GM12878 (cell line): Measurements from ENCODE around the gene SLC44A3.

Experiments
- BACH1 ChIP-seq: fragments of 450-650 bp; IDR thresholded peaks from 2 replicates; pipeline ENCODE4 v1.6.1; 2017; ENCODE audit warnings: mild to moderate bottlenecking, borderline replicate concordance
- BHLHE40 ChIP-seq, 2 experiments: fragments of 450-650 bp in 1 of 2; IDR thresholded peaks; 2 replicates each; pipeline ENCODE4 v1.6.1; 2011 to 2017; ENCODE audit warnings: low read depth in 2 of 2, borderline replicate concordance in 1 of 2, improper control_type of control experiment in 1 of 2, low read length in 1 of 2, mild to moderate bottlenecking in 1 of 2
- BRCA1 ChIP-seq: IDR thresholded peaks from 2 replicates; pipeline ENCODE4 v1.6.1; 2011; ENCODE audit warnings: low read depth, low read length, improper control_type of control experiment
- CBFB ChIP-seq: IDR thresholded peaks from 2 replicates; pipeline ENCODE4 v1.6.1; 2016; ENCODE audit warnings: antibody characterized with exemption, low read depth
- CHD4 ChIP-seq: fragments of 200-600 bp; sonication (generic); IDR thresholded peaks from 2 replicates; pipeline ENCODE4 v1.6.1; 2016; ENCODE audit warnings: mild to moderate bottlenecking
- ETV6 ChIP-seq, 2 experiments: fragments of 450-650 bp in 1 of 2; IDR thresholded peaks in 1 of 2; conservative IDR thresholded peaks in 1 of 2; 2 replicates each; pipeline ENCODE4 v1.6.1; 2014; ENCODE audit warnings: antibody characterized with exemption in 1 of 2, borderline replicate concordance in 1 of 2, low read depth in 1 of 2, mild to moderate bottlenecking in 1 of 2, moderate library complexity in 1 of 2
- HCFC1 ChIP-seq: fragments of 150-350 bp; IDR thresholded peaks from 2 replicates; pipeline ENCODE4 v1.6.1; 2014; ENCODE audit warnings: low read length
- MTA2 ChIP-seq: fragments of 450-650 bp; IDR thresholded peaks from 2 replicates; pipeline ENCODE4 v1.6.1; 2016; ENCODE audit warnings: low read depth, mild to moderate bottlenecking, moderate library complexity
- SRF ChIP-seq, 2 experiments: IDR thresholded peaks; 2 replicates each; pipeline ENCODE4 v1.6.1; 2011; ENCODE audit warnings: low read depth in 2 of 2, low read length in 2 of 2, mild to moderate bottlenecking in 1 of 2, moderate library complexity in 1 of 2
- USF2 ChIP-seq: IDR thresholded peaks from 2 replicates; pipeline ENCODE4 v1.6.1; 2011; ENCODE audit warnings: low read depth, low read length, improper control_type of control experiment, borderline replicate concordance
- TF ChIP-seq, protein P1 (sequence below): IDR thresholded peaks from 2 replicates; pipeline ENCODE4 v1.6.1; 2012; ENCODE audit warnings: mild to moderate bottlenecking, low read depth, low read length
- TF ChIP-seq, protein P2 (sequence below): fragments of 450-650 bp; IDR thresholded peaks from 2 replicates; pipeline ENCODE4 v1.6.1; 2017; ENCODE audit warnings: mild to moderate bottlenecking, low read depth, inconsistent platforms; ENCODE audit not compliant: poor library complexity, severe bottlenecking

DNA sequence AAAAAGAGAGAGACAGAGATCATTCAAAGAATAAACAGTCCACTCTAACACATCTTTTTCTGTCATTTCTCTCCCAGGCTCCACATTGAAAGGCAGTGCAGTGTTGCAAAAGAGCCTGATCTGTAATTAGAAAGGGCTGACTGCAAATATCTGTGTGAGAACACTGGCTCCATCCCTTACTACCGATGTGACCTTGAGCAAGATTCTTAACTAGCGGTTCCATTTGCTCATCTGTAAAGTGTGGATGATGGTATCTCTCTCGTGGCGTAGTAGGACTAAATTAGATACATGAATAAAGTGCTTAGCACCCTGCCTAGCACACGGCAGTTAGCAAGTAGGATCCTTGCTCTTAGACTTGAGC lies 26.9 kb upstream of the SLC44A3 start:
- TF ChIP-seq BRCA1 (no peak), HCFC1 (no peak), CHD4 (no peak), SRF (IDR thresholded peaks at IDR 0.05; ENCODE audit: low read depth in 2 of 2, low read length in 2 of 2) (no peak), USF2 (no peak), BHLHE40 (IDR thresholded peaks at IDR 0.05; ENCODE audit: borderline replicate concordance in 1 of 2, low read depth in 2 of 2, low read length in 1 of 2) (no peak), MTA2 (no peak), ETV6 (conservative IDR thresholded peaks at IDR 0.05 in 1 of 2, IDR thresholded peaks at IDR 0.05 in 1 of 2; ENCODE audit: borderline replicate concordance in 1 of 2, low read depth in 1 of 2) (no peak), BACH1 (no peak), CBFB (no peak)
- TF ChIP-seq, protein P1, sequence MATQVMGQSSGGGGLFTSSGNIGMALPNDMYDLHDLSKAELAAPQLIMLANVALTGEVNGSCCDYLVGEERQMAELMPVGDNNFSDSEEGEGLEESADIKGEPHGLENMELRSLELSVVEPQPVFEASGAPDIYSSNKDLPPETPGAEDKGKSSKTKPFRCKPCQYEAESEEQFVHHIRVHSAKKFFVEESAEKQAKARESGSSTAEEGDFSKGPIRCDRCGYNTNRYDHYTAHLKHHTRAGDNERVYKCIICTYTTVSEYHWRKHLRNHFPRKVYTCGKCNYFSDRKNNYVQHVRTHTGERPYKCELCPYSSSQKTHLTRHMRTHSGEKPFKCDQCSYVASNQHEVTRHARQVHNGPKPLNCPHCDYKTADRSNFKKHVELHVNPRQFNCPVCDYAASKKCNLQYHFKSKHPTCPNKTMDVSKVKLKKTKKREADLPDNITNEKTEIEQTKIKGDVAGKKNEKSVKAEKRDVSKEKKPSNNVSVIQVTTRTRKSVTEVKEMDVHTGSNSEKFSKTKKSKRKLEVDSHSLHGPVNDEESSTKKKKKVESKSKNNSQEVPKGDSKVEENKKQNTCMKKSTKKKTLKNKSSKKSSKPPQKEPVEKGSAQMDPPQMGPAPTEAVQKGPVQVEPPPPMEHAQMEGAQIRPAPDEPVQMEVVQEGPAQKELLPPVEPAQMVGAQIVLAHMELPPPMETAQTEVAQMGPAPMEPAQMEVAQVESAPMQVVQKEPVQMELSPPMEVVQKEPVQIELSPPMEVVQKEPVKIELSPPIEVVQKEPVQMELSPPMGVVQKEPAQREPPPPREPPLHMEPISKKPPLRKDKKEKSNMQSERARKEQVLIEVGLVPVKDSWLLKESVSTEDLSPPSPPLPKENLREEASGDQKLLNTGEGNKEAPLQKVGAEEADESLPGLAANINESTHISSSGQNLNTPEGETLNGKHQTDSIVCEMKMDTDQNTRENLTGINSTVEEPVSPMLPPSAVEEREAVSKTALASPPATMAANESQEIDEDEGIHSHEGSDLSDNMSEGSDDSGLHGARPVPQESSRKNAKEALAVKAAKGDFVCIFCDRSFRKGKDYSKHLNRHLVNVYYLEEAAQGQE, result no peak
- TF ChIP-seq, protein P2, sequence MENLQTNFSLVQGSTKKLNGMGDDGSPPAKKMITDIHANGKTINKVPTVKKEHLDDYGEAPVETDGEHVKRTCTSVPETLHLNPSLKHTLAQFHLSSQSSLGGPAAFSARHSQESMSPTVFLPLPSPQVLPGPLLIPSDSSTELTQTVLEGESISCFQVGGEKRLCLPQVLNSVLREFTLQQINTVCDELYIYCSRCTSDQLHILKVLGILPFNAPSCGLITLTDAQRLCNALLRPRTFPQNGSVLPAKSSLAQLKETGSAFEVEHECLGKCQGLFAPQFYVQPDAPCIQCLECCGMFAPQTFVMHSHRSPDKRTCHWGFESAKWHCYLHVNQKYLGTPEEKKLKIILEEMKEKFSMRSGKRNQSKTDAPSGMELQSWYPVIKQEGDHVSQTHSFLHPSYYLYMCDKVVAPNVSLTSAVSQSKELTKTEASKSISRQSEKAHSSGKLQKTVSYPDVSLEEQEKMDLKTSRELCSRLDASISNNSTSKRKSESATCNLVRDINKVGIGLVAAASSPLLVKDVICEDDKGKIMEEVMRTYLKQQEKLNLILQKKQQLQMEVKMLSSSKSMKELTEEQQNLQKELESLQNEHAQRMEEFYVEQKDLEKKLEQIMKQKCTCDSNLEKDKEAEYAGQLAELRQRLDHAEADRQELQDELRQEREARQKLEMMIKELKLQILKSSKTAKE, result no peak
